GM13977 (cell line): ENCODE data around the gene GHRHR.

Experiments
- DNase-seq: peaks from one replicate; pipeline ENCODE4 v3.0.0; 2012; ENCODE audit warnings: low spot score
- in situ Hi-C: fragments of 300-500 bp; cut with MboI; formaldehyde crosslinking; loops from one replicate; pipeline ENCODE4 v1.12.0; 2022; ENCODE audit warnings: low sequenced_read_pairs, low pct_unique_long_range_greater_than_20kb, mixed read lengths, inconsistent platforms; ENCODE audit not compliant: unreplicated experiment
- TF ChIP-seq, protein P1 (sequence below): IDR thresholded peaks from 2 replicates; pipeline ENCODE4 v1.5.1; 2012; ENCODE audit warnings: mild to moderate bottlenecking, control low read depth; ENCODE audit not compliant: insufficient read depth; ENCODE audit errors: extremely low read depth, missing control alignments

Gene GHRHR

DNA sequence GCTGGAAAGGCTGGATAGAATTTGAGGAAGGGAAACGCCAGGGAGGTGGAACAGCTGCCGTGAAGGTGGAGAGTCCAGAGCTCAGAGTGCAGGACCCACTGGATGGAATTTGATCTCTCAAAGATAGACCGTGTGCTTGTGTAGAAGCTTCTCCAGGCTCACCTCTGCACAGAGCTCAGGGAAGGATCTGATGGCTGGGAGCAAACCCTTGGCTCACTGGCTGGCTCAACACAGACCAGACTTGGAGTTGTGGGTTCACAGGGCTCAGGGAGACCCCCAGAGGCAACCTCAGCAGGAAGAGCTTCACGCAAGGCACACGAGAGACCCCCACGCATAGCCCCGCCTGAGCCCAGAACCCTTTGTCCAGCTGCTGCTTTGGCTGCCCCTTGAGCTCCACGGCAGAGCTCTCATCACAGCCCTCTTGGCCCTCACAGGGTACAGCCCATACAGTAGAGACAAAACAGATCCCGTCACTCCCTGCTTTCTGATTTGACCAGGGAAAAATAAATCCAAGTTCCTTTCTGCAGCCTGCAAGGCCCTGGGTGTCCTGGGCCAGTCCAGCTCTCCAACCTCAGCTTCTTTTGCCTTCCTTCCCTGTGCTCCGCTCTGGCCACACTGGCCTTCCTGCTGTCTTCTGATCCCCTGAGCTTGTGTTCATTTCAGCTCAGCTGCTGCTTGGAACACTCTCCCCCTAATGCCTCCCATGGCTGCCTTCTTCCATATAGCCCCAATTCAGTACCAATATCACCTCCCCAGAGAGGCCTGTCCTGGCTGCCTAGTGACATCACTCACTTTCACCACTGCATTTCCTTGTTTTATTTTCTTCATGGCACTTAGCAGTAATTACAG lies 26.3 kb downstream of the GHRHR start:
- no peak for DNase-seq
- TF ChIP-seq, protein P1, sequence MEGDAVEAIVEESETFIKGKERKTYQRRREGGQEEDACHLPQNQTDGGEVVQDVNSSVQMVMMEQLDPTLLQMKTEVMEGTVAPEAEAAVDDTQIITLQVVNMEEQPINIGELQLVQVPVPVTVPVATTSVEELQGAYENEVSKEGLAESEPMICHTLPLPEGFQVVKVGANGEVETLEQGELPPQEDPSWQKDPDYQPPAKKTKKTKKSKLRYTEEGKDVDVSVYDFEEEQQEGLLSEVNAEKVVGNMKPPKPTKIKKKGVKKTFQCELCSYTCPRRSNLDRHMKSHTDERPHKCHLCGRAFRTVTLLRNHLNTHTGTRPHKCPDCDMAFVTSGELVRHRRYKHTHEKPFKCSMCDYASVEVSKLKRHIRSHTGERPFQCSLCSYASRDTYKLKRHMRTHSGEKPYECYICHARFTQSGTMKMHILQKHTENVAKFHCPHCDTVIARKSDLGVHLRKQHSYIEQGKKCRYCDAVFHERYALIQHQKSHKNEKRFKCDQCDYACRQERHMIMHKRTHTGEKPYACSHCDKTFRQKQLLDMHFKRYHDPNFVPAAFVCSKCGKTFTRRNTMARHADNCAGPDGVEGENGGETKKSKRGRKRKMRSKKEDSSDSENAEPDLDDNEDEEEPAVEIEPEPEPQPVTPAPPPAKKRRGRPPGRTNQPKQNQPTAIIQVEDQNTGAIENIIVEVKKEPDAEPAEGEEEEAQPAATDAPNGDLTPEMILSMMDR, result no peak
- in situ Hi-C loops, result loop anchor here (10.0 kb wide), 1 partner anchor 135 kb away; no protein-coding TSS in a partner anchor

DNA sequence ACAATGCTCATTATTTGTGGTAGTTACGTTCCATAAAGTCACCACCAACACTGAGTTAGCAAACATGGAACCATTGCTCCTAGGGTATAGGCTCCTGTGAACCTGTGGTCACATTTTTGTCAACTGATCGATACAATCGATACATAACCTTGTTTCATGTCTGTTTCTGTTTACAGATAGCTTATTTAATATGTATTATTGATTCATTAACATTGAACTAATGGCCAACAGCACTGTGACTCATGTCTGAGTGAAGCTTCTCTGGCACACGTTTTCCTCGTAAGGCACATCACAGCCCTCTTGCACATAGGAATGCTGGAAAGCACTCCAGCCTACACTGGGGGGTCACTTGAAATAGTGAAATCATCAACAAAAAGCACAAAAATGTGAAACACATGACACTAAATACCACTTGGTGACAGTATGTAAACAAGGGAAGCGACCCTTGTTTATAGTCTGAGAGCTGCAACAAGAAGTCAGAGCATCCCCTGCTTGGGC lies 27.0 kb downstream of the GHRHR start:
- in situ Hi-C loops, result no loop called here
- TF ChIP-seq, protein P1, result no peak
- DNase-seq, result no peak

DNA sequence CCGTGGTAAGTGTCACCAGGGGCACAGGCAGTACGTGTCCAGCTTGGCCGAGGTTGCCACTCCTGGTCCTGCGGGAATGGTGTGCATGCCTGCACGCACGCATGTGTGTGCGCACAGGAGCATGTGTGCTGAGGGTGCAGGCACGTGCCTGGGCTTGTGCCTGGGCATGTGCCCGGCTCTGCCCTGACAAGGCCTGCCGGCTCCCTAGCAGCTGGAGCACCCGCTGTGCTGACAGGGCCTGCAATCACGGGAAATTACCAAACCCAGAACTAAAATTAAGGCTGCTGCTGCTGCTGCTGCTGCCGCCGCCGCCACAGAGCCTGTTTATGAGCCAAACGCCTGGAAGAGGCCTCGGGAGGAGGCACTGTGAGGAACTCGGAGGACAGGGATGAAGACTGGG lies 28.7 kb downstream of the GHRHR start:
- in situ Hi-C loops, result no loop called here
- TF ChIP-seq, protein P1, result no peak
- DNase-seq, result no peak

DNA sequence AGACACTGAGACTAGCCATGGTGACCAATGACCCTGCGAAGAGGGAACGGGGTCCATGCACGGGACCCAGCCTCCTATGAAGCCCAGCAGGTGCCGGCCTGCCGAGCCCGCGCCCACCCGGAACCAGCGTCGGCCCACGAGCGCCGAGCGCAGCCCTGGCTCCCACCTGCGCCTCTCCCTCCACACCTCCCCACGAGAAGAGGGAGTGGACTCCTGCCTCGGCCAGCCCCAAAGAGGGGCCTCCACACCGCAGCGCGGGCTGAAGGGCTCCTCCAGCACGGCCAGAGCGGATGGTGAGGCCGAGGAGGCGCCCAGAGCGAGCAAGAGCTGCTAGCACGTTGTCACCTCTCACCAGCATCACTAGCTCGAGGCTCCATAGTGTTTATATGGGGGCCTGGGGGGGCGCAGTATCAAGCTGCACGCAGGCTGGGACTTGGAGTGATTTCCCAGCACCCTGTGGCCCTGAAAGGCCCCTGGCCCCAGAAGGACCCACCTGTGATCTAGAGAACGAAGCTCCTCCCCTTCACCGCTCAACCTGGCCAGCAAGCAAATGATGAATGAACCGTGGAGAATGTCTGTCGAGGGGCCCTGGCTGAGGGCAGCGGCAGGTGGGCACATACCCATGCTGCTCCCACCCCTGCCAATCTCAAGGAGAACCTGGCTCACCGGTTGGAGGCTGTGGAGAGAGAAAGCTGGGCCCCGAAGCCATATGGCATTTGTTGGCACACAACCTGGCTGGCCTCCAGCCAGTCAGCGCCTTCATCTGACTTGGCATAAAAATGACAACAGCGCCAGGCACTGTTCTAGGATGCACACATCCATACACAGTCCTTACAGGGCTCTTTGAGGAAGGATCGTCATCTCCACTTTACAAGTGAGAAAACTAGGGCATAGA lies 30.7 kb downstream of the GHRHR start:
- no peak for DNase-seq
- TF ChIP-seq, protein P1, result no peak
- in situ Hi-C loops, result no loop called here

DNA sequence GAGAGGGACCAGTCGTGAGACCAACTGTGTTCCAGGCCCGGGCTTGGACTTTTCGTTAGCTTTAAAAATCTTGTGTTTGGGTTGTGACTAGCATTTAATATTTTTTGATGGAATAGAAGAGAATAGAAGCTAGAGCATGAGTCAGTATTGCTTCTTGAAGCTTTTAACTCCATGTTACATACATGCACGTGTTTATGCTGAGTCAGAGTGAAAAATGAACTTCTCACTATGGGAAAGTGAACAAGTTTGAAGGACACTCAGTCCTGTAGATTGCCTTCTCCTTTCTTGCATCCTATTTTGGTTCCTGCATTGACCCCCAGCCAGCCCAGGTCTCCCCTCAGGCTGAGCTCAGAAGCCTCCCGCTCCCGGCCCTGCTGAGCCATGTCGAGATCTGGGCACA lies 31.8 kb downstream of the GHRHR start:
- DNase-seq, result no peak
- in situ Hi-C loops, result no loop called here
- TF ChIP-seq, protein P1, result no peak

DNA sequence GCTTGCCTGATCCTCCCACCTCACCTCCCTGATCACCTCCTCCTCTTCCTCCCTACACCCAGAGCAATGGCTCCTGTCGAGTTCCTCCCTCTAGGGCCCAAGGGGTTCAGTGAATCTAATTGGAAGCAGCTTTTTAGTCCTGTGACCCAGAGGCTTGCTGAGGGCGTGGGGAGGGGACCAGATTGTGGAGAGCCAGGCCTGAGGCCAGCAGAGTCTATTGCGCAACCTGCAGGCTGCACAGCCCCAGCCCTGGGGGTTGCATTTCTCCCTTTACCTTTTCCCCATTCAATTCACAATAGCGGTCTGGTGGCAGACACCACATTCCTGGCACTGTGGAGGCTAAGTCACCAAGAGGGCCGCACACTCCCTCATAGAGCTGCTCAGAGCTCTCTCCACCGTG lies 32.5 kb downstream of the GHRHR start:
- DNase-seq, result no peak
- TF ChIP-seq, protein P1, result no peak
- in situ Hi-C loops, result no loop called here
